ENCODE measurements around the gene SCN1B.

GRCh38 chr19:34983786-34984185 lies 46.5 kb upstream of the SCN1B start:
- TF ChIP-seq MAFK (IDR thresholded peaks at IDR 0.05; ENCODE audit: partially characterized antibody) (no peak), EP300 (IDR thresholded peaks at IDR 0.05) (no peak), PHF8 (IDR thresholded peaks at IDR 0.05; ENCODE audit: borderline replicate concordance, low read depth) (no peak), RFX5 (IDR thresholded peaks at IDR 0.05) (no peak), CTCF (IDR thresholded peaks at IDR 0.05) (no peak), POLR2A (IDR thresholded peaks at IDR 0.05; ENCODE audit: low read length) (no peak), RCOR1 (IDR thresholded peaks at IDR 0.05; ENCODE audit: low read depth, low read length) (no peak), KDM5A (IDR thresholded peaks at IDR 0.05) (no peak), RNF2 (IDR thresholded peaks at IDR 0.05; ENCODE audit: borderline replicate concordance, low read depth) (no peak), ESRRA (IDR thresholded peaks at IDR 0.05; ENCODE audit: borderline replicate concordance, low read length) (no peak)
